ENCODE results near the gene ZNF423.

DNA sequence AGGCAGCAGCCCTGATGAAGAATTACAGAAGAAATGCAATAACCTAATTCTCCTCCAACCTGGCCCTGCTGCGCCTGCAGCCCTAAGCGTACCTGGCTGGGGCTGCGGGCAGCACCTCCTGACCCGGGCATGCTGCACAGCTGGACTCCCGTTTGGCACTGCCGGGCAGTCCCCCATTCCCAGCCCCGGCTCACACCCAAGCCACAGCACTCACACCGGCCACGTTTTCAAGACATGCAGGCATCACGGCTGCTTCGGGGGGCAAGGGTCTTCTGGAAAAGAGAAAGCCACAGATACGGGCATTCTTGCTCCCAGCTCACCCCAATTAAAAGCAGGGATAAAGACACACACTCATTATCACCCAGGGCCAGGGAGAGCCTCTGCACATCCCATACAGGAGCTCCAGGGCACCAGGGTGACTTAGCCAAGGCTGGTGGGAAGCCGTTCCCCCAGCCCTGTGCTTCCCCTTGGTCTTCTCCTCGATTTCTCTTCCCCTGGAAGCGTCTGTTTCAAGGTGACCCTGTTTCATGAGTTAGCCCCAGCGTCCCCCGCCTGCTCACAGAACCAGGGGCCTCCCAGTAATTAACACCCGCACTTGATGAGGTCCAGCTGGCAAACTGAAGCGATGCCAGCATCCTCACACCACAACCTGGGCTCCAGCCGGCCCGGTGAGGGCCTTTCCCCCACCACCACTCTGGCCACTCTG, 265.6 kb downstream of the ZNF423 start:
- TF ChIP-seq, protein P1, sequence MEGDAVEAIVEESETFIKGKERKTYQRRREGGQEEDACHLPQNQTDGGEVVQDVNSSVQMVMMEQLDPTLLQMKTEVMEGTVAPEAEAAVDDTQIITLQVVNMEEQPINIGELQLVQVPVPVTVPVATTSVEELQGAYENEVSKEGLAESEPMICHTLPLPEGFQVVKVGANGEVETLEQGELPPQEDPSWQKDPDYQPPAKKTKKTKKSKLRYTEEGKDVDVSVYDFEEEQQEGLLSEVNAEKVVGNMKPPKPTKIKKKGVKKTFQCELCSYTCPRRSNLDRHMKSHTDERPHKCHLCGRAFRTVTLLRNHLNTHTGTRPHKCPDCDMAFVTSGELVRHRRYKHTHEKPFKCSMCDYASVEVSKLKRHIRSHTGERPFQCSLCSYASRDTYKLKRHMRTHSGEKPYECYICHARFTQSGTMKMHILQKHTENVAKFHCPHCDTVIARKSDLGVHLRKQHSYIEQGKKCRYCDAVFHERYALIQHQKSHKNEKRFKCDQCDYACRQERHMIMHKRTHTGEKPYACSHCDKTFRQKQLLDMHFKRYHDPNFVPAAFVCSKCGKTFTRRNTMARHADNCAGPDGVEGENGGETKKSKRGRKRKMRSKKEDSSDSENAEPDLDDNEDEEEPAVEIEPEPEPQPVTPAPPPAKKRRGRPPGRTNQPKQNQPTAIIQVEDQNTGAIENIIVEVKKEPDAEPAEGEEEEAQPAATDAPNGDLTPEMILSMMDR (conservative IDR thresholded peaks at IDR 0.05; ENCODE audit: low read depth, low read length) = no peak
- no peak for TF ChIP-seq EZH2 (IDR thresholded peaks at IDR 0.05; ENCODE audit: borderline replicate concordance, low read depth, low read length, poor library complexity, severe bottlenecking)
